SK-N-SH treated with all-trans-retinoic acid at 6 μM for 48 hours (cell line): ENCODE data around the gene NGFR.

Experiments used
- ARNTL ChIP-seq: fragments of 450-650 bp; formaldehyde crosslinking; IDR thresholded peaks from 2 replicates; pipeline ENCODE4 v1.5.0; 2020; ENCODE audit warnings: low read depth, mild to moderate bottlenecking, moderate library complexity, borderline replicate concordance
- BACH2 ChIP-seq: fragments of 250-450 bp; sonication (Bioruptor Pico); IDR thresholded peaks from 2 replicates; pipeline ENCODE4 v1.9.0; 2021; ENCODE audit warnings: mild to moderate bottlenecking, borderline replicate concordance
- ESRRG ChIP-seq: fragments of 250-450 bp; sonication (Bioruptor Pico); IDR thresholded peaks from 2 replicates; pipeline ENCODE4 v1.6.1; 2021; ENCODE audit warnings: mild to moderate bottlenecking
- PATZ1 ChIP-seq: fragments of 250-450 bp; sonication (Bioruptor Pico); IDR thresholded peaks from 2 replicates; pipeline ENCODE4 v1.8.0; 2020; ENCODE audit warnings: mild to moderate bottlenecking, moderate library complexity, borderline replicate concordance
- PPARA ChIP-seq: fragments of 250-450 bp; sonication (Bioruptor Pico); IDR thresholded peaks from 2 replicates; pipeline ENCODE4 v1.5.0; 2020; ENCODE audit warnings: mild to moderate bottlenecking, borderline replicate concordance
- RARB ChIP-seq: fragments of 250-450 bp; sonication (Bioruptor Pico); IDR thresholded peaks from 2 replicates; pipeline ENCODE4 v1.8.0; 2021; ENCODE audit warnings: mild to moderate bottlenecking, moderate library complexity
- SNAI2 ChIP-seq: fragments of 250-450 bp; sonication (Bioruptor Pico); IDR thresholded peaks from 2 replicates; pipeline ENCODE4 v1.5.0; 2020; ENCODE audit warnings: mild to moderate bottlenecking, moderate library complexity
- ZFP30 ChIP-seq: fragments of 450-650 bp; formaldehyde crosslinking; IDR thresholded peaks from 2 replicates; pipeline ENCODE4 v1.5.0; 2022; ENCODE audit warnings: mild to moderate bottlenecking, moderate library complexity
- ZNF8 ChIP-seq: fragments of 450-650 bp; formaldehyde crosslinking; IDR thresholded peaks from 2 replicates; pipeline ENCODE4 v1.5.0; 2020; ENCODE audit warnings: mild to moderate bottlenecking, moderate library complexity
- TF ChIP-seq, protein P1 (sequence below): fragments of 250-450 bp; sonication (Bioruptor Pico); IDR thresholded peaks from 2 replicates; pipeline ENCODE4 v1.5.1; 2021; ENCODE audit warnings: mild to moderate bottlenecking, moderate library complexity

DNA sequence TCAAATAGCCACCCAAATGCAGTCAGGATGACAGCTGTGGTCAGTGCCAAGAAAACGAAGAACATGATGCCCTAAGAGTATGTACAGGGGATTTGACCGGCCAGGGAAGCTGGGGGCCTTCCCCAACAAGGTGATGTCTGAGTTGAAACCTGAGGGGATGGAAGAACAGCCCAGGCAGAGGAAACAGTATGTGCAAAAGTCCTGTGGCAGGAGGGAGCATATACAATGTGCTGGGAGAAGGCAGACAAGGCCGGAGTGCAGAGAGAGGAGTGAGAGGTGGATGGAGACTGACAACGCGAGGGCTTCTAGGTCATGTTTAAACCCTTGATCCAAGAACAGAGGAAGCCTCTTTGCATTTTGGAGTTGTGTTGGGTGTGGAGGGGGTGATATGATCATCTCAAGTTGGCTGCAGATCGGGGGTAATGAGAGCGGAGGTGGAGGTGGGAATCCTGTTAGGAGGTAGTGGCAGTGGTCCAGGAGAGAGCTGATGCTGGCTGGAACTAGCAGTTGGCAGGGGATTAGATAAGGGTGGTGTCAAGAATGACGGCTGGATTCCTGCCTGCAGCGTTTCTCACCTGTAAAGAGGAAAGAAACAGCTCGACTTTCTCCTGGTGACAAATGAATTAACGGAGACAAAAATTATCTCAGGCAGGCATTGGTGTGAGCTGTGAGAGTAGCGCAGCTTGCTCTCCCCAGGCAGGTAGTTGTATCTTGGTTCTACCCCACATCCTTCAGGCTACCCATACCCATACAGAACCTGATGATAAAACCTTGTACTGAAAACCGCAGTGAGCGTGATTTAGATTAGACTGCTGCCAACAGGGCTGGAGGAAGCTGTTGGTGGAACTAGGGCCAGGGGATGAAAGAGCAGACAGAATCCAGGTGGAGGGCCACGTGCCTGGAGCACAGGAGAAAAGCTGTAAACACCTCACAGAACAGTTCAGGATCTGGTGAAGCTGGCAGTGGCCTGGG, 37.2 kb upstream of the NGFR start:
- no peak for TF ChIP-seq SNAI2 (CRISPR knock-in tag)
- TF ChIP-seq ZNF8 (CRISPR knock-in tag), result no peak
- TF ChIP-seq ZFP30, result no peak
- no peak for TF ChIP-seq PATZ1
- TF ChIP-seq, protein P1, sequence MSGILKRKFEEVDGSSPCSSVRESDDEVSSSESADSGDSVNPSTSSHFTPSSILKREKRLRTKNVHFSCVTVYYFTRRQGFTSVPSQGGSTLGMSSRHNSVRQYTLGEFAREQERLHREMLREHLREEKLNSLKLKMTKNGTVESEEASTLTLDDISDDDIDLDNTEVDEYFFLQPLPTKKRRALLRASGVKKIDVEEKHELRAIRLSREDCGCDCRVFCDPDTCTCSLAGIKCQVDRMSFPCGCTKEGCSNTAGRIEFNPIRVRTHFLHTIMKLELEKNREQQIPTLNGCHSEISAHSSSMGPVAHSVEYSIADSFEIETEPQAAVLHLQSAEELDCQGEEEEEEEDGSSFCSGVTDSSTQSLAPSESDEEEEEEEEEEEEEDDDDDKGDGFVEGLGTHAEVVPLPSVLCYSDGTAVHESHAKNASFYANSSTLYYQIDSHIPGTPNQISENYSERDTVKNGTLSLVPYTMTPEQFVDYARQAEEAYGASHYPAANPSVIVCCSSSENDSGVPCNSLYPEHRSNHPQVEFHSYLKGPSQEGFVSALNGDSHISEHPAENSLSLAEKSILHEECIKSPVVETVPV (CRISPR knock-in tag), result no peak
- TF ChIP-seq ARNTL (CRISPR knock-in tag), result no peak
- TF ChIP-seq PPARA (CRISPR knock-in tag), result no peak
- no peak for TF ChIP-seq ESRRG (CRISPR knock-in tag)
- no peak for TF ChIP-seq BACH2 (CRISPR knock-in tag)
- no peak for TF ChIP-seq RARB
